GM19372 (cell line): Measurements from ENCODE around the gene BAG5.
"Not testable (repeated sequence)": the region's sequence is repeated elsewhere in the genome, so short reads cannot be mapped to it uniquely, and the experiment has no call there.

ENCODE experiments used
- ATAC-seq: cut with Tn5 transposase; IDR thresholded peaks from one replicate; pipeline ENCODE4 v1.9.1; 2021; ENCODE audit warnings: mild to moderate bottlenecking, low read depth, moderate library complexity; ENCODE audit not compliant: unreplicated experiment

BAG5 gene

GRCh38 chr14:103525430-103526246 is 36.8 kb downstream of the BAG5 start:
- ATAC-seq: not testable (repeated sequence)

- no peak for ATAC-seq
These were observed 38.2 kb downstream of the BAG5 start for GRCh38 chr14:103524002-103524935.

- no peak for ATAC-seq
These were observed 38.9 kb downstream of the BAG5 start for GRCh38 chr14:103523575-103523954.

- no peak for ATAC-seq
These were observed 39.5 kb downstream of the BAG5 start, which contains the start of gene CKB for GRCh38 chr14:103522649-103523574. CKB (minus strand) TSS chr14:103522830; CDS start chr14:103522493, 337 bp downstream.

GRCh38 chr14:103521951-103522563 is 40.4 kb downstream of the BAG5 start:
- ATAC-seq: no peak

GRCh38 chr14:103521438-103521950 is 41.0 kb downstream of the BAG5 start:
- ATAC-seq: no peak

- no peak for ATAC-seq
These were observed 41.6 kb downstream of the BAG5 start for GRCh38 chr14:103520657-103521437.

GRCh38 chr14:103520269-103520656 is 42.2 kb downstream of the BAG5 start:
- no peak for ATAC-seq

GRCh38 chr14:103519837-103520212 is 42.6 kb downstream of the BAG5 start:
- no peak for ATAC-seq

- ATAC-seq: no peak
These were observed 43.2 kb downstream of the BAG5 start for GRCh38 chr14:103519043-103519836.

GRCh38 chr14:103518422-103519042 is 43.9 kb downstream of the BAG5 start:
- ATAC-seq: no peak

GRCh38 chr14:103517721-103518421 is 44.6 kb downstream of the BAG5 start:
- ATAC-seq: no peak

GRCh38 chr14:103517174-103517566 is 45.3 kb downstream of the BAG5 start:
- ATAC-seq: no peak

- no peak for ATAC-seq
These were observed 45.9 kb downstream of the BAG5 start for GRCh38 chr14:103516426-103517173.

GRCh38 chr14:103514596-103515421 is 47.6 kb downstream of the BAG5 start:
- ATAC-seq: no peak
